GM18520 (cell line): ENCODE results near the gene SPTBN1.
"Not testable (repeated sequence)": the region's sequence is repeated elsewhere in the genome, so short reads cannot be mapped to it uniquely, and the experiment has no call there.

Experiments
- ATAC-seq: cut with Tn5 transposase; IDR thresholded peaks from one replicate; pipeline ENCODE4 v1.9.1; 2021; ENCODE audit not compliant: unreplicated experiment

SPTBN1 gene

GRCh38 chr2:54525321-54525720, 69.2 kb downstream of the SPTBN1 start:
- ATAC-seq, result no peak

- ATAC-seq, result no peak
These were observed 70.2 kb downstream of the SPTBN1 start for GRCh38 chr2:54526226-54526879.

GRCh38 chr2:54528311-54528955, 72.3 kb downstream of the SPTBN1 start:
- ATAC-seq, result no peak

GRCh38 chr2:54529518-54529917, 73.4 kb downstream of the SPTBN1 start:
- not testable (repeated sequence) for ATAC-seq

- no peak for ATAC-seq
These were observed 73.8 kb downstream of the SPTBN1 start for GRCh38 chr2:54529935-54530334.

- ATAC-seq, result no peak
These were observed 75.4 kb downstream of the SPTBN1 start for GRCh38 chr2:54531558-54531957.

- no peak for ATAC-seq
These were observed 78.1 kb downstream of the SPTBN1 start for GRCh38 chr2:54534221-54534620.

- no peak for ATAC-seq
These were observed 78.5 kb downstream of the SPTBN1 start for GRCh38 chr2:54534625-54535024.

- ATAC-seq, result no peak
These were observed 79.6 kb downstream of the SPTBN1 start for GRCh38 chr2:54535599-54536195.

GRCh38 chr2:54536720-54537119, 80.6 kb downstream of the SPTBN1 start:
- no peak for ATAC-seq

GRCh38 chr2:54538537-54538936, 82.4 kb downstream of the SPTBN1 start:
- no peak for ATAC-seq

GRCh38 chr2:54539683-54540082, 83.6 kb downstream of the SPTBN1 start:
- no peak for ATAC-seq

- ATAC-seq, result no peak
These were observed 84.1 kb downstream of the SPTBN1 start for GRCh38 chr2:54540194-54540593.

- no peak for ATAC-seq
These were observed 85.9 kb downstream of the SPTBN1 start for GRCh38 chr2:54541995-54542394.

- no peak for ATAC-seq
These were observed 87.7 kb downstream of the SPTBN1 start for GRCh38 chr2:54543733-54544396.

- peak; percentile 63 for ATAC-seq
These were observed 89.7 kb downstream of the SPTBN1 start for GRCh38 chr2:54545702-54546450.

- no peak for ATAC-seq
These were observed 90.4 kb downstream of the SPTBN1 start for GRCh38 chr2:54546518-54546917.

- no peak for ATAC-seq
These were observed 91.0 kb downstream of the SPTBN1 start for GRCh38 chr2:54546923-54547720.

- ATAC-seq, result no peak
These were observed 93.3 kb downstream of the SPTBN1 start for GRCh38 chr2:54549430-54549829.

GRCh38 chr2:54549917-54550518, 93.9 kb downstream of the SPTBN1 start:
- no peak for ATAC-seq
